ES-I3 (cell line): ENCODE data around the gene MBNL1.

Experiments used
- H3K36me3 ChIP-seq: 2 replicates; pipeline ENCODE4 v1.6.1; 2013; ENCODE audit warnings: mild to moderate bottlenecking, low read length, control low read depth, moderate library complexity; ENCODE audit not compliant: insufficient read depth
- H3K4me1 ChIP-seq: 2 replicates; pipeline ENCODE4 v1.6.1; 2013; ENCODE audit warnings: mild to moderate bottlenecking, control low read depth, low read length; ENCODE audit not compliant: insufficient read depth
- H3K9ac ChIP-seq: 2 replicates; pipeline ENCODE4 v1.6.1; 2013; ENCODE audit warnings: low read depth, mild to moderate bottlenecking, low read length, moderate library complexity
- H3K9me3 ChIP-seq: 2 replicates; pipeline ENCODE4 v1.6.1; 2013; ENCODE audit warnings: mild to moderate bottlenecking, low read length, moderate library complexity; ENCODE audit not compliant: control insufficient read depth, insufficient read depth

MBNL1 gene

GRCh38 chr3:152499791-152500385, 231.2 kb downstream of the MBNL1 start:
- Histone ChIP-seq H3K36me3 (no peaks in the 10 kb centered on the region), H3K9me3 (no peaks in the 10 kb centered on the region), H3K4me1 (no peaks in the 10 kb centered on the region; the same call in 1 of the 2 replicates), H3K9ac (no peak overlapping the region)

GRCh38 chr3:152505926-152506325, 237.2 kb downstream of the MBNL1 start:
- Histone ChIP-seq H3K9ac (no peak overlapping the region), H3K9me3 (no peaks in the 10 kb centered on the region; the same call in 1 of the 2 replicates), H3K36me3 (no peaks in the 10 kb centered on the region), H3K4me1 (no peaks in the 10 kb centered on the region)

- H3K9me3 ChIP-seq: no peaks in the 10 kb centered on the region; the same call in 1 of the 2 replicates
- H3K36me3 ChIP-seq: no peaks in the 10 kb centered on the region
- H3K4me1 ChIP-seq: no peaks in the 10 kb centered on the region
- no peak overlapping the region for H3K9ac ChIP-seq
Observed at GRCh38 chr3:152508705-152509104, 240.0 kb downstream of the MBNL1 start.

GRCh38 chr3:152511904-152512303, 243.2 kb downstream of the MBNL1 start:
- H3K36me3 ChIP-seq: no peaks in the 10 kb centered on the region

GRCh38 chr3:152513301-152513960, 244.7 kb downstream of the MBNL1 start:
- no peak overlapping the region for H3K9ac ChIP-seq
- no peaks in the 10 kb centered on the region for H3K36me3 ChIP-seq
- no peaks in the 10 kb centered on the region for H3K9me3 ChIP-seq
- H3K4me1 ChIP-seq: peaks cover 13% of the 10 kb centered on the region; the same call in 1 of the 2 replicates

More at GRCh38 chr3:152511904-152512303, 243.2 kb downstream of the MBNL1 start:
- Histone ChIP-seq H3K9ac (no peak overlapping the region), H3K4me1 (peaks cover 2% of the 10 kb centered on the region; the same call in 1 of the 2 replicates), H3K9me3 (no peaks in the 10 kb centered on the region; the same call in 1 of the 2 replicates)
